ENCODE data around the gene MAGEL2. TPM values are rescaled to one million over a fixed set of nuclear protein-coding genes. Genes with fewer than 3 reads are reported as not detected.

MAGEL2 gene
- total RNA-seq = under 1 TPM; 0.08 to 0.10 TPM

DNA sequence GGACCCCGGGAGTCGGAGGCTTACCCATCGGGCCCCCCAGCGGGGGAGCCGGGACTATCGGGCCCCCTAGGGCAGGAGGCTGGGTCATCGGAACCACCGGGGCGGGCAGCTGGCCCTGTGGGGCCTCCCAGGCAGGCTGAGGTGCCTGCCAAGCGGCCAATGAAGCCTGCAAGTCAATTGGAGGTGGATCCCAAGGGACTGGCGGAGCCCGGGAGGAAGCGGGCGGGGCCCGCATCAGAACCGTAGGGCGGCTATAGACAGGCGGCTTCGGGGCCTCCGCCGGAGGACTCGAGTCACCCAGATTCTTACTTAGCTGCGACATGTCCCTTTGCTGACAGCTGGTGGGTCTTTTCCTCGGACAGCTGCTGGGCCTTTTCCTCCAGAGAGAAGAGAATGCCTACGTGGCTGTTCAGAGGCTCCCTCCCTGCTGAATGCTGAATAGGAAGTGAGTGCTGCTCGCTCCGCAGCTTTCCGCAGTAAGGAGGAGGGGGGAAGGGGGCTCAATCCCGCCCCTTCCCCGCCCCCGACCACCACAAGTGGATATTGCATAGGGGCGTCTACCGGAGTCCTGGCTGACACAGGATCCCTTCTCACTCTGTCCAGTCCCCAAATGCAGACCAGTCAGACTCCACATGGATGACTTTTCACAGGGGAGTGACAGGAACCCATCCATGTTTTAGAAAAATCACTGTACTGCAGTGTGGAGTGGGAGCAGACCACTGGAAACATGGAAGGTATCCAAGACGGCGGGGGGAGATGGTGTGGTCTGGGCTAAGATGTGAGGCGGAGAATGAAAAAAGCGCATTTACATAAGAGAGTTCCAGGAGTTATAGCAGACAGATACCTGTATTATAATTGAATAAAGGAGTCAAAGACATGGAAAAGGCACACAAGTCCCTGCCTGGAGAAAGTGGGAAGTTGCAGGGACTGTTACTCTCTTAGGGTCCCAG is at the start of gene MAGEL2:
Gene MAGEL2, minus strand, starts transcription at position 447 of the 950 bp plus-strand sequence. Its CDS starts 125 bp downstream, at position 322.
- Histone ChIP-seq H3K4me1 (no peaks in the 10 kb centered on the region), H3K27ac (no peak within 1 kb of the TSS), H3K27me3 (no peaks in the 10 kb centered on the region), H3K36me3 (no peaks in the 10 kb centered on the region), H3K9me3 (no peaks in the 10 kb centered on the region), H3K9ac (ENCODE audit: low read depth in 2 of 2, low read length in 2 of 2) (no peak within 1 kb of the TSS), H3K4me3 (no peak within 1 kb of the TSS)
- TF ChIP-seq, protein P1, sequence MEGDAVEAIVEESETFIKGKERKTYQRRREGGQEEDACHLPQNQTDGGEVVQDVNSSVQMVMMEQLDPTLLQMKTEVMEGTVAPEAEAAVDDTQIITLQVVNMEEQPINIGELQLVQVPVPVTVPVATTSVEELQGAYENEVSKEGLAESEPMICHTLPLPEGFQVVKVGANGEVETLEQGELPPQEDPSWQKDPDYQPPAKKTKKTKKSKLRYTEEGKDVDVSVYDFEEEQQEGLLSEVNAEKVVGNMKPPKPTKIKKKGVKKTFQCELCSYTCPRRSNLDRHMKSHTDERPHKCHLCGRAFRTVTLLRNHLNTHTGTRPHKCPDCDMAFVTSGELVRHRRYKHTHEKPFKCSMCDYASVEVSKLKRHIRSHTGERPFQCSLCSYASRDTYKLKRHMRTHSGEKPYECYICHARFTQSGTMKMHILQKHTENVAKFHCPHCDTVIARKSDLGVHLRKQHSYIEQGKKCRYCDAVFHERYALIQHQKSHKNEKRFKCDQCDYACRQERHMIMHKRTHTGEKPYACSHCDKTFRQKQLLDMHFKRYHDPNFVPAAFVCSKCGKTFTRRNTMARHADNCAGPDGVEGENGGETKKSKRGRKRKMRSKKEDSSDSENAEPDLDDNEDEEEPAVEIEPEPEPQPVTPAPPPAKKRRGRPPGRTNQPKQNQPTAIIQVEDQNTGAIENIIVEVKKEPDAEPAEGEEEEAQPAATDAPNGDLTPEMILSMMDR (IDR thresholded peaks at IDR 0.05) = no peak
- intact Hi-C loops (cut with DNase I) = loop anchor here (5.0 to 10.0 kb wide), 2 partner anchors 210 to 1857 kb away; no protein-coding TSS in a partner anchor
- no peak for DNase-seq

DNA sequence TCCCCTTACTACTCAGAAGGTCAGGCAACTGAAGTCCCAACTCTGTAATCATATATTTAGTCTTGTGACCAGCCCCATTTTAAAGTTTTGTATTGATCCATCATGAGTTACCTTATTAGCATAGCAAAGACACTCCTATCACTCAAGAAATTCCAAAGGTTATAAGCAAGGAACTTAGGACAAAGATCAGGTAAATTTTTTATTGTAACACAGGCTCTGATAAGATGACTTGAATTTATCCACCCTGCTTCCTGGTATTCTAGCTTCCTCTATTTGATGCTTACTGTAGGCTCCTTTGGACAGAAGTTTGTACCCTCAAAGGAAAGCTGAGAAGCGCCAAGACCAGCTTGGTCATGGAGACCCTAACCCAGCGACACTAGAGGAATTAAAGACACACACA is 47.6 kb upstream of the MAGEL2 start:
- Histone ChIP-seq H3K27ac (no peak overlapping the region), H3K9me3 (no peaks in the 10 kb centered on the region), H3K4me1 (no peaks in the 10 kb centered on the region), H3K9ac (ENCODE audit: low read depth in 2 of 2, low read length in 2 of 2) (no peak overlapping the region), H3K4me3 (no peak overlapping the region), H3K27me3 (no peaks in the 10 kb centered on the region), H3K36me3 (no peaks in the 10 kb centered on the region)
- no peak for DNase-seq
- TF ChIP-seq, protein P1 (IDR thresholded peaks at IDR 0.05) = no peak
- intact Hi-C loops (cut with DNase I) = no loop called here

DNA sequence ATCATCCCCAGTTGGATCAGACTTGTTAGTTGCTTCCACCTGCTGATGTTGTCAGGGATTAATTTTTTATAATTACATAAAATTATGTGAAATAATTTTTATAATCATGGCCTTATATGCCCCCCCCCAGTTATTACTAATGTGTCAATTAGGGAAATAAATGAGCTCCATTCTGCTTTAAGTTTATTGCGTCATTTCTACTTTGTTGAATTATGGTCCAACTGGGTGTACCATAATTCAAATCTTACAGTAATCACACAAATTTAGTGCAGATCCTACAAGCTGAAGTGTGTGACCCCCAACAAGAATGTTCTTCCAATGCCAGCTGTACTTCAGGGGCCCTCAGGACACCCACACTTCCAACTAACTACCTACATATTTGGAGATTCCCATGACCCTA is 46.9 kb upstream of the MAGEL2 start:
- no peaks in the 10 kb centered on the region for H3K4me1 ChIP-seq
- no peak overlapping the region for H3K9ac ChIP-seq (ENCODE audit: low read depth in 2 of 2, low read length in 2 of 2)
- H3K27ac ChIP-seq = no peak overlapping the region
- no peak for DNase-seq
- H3K27me3 ChIP-seq = no peaks in the 10 kb centered on the region
- no peaks in the 10 kb centered on the region for H3K36me3 ChIP-seq
- no peak overlapping the region for H3K4me3 ChIP-seq
- H3K9me3 ChIP-seq = no peaks in the 10 kb centered on the region
- TF ChIP-seq, protein P1 (IDR thresholded peaks at IDR 0.05) = no peak
- intact Hi-C loops (cut with DNase I) = no loop called here

DNA sequence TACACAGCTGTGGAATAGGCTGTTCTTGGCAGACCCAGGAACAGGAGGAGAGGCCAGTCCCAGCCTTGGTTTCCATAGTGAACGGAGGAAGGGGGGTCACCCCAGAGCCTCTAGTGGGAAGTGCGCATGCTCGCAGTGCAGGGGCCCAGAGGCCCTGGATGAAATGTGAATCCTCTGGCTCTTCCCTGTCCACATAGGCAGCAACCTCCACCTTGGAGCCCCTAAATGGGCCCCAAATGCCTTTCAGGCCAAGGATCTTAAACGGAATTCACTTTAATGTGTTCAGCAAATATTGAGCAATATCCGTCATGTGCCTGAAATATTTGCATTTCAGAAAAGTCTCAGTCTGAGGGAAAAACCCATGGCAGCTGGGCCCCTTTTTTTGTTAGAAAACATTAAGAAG is 42.8 kb upstream of the MAGEL2 start:
- intact Hi-C loops (cut with DNase I) = no loop called here
- TF ChIP-seq, protein P1 (IDR thresholded peaks at IDR 0.05) = no peak
- no peaks in the 10 kb centered on the region for H3K9me3 ChIP-seq
- H3K27me3 ChIP-seq = no peaks in the 10 kb centered on the region
- H3K9ac ChIP-seq (ENCODE audit: low read depth in 2 of 2, low read length in 2 of 2) = no peak overlapping the region
- no peak overlapping the region for H3K4me3 ChIP-seq
- peak; percentile 52 for DNase-seq
- H3K4me1 ChIP-seq = no peaks in the 10 kb centered on the region
- H3K27ac ChIP-seq = no peak overlapping the region
- no peaks in the 10 kb centered on the region for H3K36me3 ChIP-seq

DNA sequence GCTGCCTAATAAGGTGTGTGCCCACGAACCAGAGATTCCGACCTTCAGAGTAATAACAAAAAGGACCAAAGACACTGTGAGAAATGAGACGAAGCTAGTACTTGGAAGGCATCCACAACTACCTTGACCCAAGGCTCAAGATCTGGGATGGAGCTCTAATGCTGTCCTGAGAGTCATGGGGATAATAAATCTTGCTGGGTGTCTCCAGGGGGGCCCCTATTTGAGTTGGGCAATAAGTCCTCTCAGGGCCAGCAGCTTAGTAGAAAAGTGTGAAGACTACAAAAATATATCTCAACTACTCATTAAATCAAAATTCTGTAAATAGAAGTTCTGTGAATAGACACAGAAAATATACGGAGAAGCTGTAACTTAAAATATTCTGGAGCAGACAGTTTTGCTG is 42.3 kb upstream of the MAGEL2 start:
- no peak overlapping the region for H3K9ac ChIP-seq (ENCODE audit: low read depth in 2 of 2, low read length in 2 of 2)
- H3K9me3 ChIP-seq = no peaks in the 10 kb centered on the region
- H3K36me3 ChIP-seq = no peaks in the 10 kb centered on the region
- no peaks in the 10 kb centered on the region for H3K27me3 ChIP-seq
- DNase-seq = no peak
- H3K27ac ChIP-seq = no peak overlapping the region
- H3K4me3 ChIP-seq = no peak overlapping the region
- intact Hi-C loops (cut with DNase I) = no loop called here
- no peaks in the 10 kb centered on the region for H3K4me1 ChIP-seq
- TF ChIP-seq, protein P1 (IDR thresholded peaks at IDR 0.05) = no peak

Data from colonic mucosa (tissue), 4 donors.